Activated CD8-positive, alpha-beta memory T cell treated with anti-CD3 and anti-CD28 coated beads for 1 hour (primary cell): ENCODE measurements around the gene SLC49A4.
"Not testable (repeated sequence)": the region's sequence is repeated elsewhere in the genome, so short reads cannot be mapped to it uniquely, and the experiment has no call there.

Experiments used
- DNase-seq, 2 donors: peaks; one replicate each; pipeline ENCODE4 v3.0.0-alpha.2; 2020; ENCODE audit warnings: low read depth in 1 of 2; ENCODE audit errors: extremely low read depth in 1 of 2

SLC49A4 gene, protein sequence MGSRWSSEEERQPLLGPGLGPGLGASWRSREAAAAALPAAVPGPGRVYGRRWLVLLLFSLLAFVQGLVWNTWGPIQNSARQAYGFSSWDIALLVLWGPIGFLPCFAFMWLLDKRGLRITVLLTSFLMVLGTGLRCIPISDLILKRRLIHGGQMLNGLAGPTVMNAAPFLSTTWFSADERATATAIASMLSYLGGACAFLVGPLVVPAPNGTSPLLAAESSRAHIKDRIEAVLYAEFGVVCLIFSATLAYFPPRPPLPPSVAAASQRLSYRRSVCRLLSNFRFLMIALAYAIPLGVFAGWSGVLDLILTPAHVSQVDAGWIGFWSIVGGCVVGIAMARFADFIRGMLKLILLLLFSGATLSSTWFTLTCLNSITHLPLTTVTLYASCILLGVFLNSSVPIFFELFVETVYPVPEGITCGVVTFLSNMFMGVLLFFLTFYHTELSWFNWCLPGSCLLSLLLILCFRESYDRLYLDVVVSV

DNA sequence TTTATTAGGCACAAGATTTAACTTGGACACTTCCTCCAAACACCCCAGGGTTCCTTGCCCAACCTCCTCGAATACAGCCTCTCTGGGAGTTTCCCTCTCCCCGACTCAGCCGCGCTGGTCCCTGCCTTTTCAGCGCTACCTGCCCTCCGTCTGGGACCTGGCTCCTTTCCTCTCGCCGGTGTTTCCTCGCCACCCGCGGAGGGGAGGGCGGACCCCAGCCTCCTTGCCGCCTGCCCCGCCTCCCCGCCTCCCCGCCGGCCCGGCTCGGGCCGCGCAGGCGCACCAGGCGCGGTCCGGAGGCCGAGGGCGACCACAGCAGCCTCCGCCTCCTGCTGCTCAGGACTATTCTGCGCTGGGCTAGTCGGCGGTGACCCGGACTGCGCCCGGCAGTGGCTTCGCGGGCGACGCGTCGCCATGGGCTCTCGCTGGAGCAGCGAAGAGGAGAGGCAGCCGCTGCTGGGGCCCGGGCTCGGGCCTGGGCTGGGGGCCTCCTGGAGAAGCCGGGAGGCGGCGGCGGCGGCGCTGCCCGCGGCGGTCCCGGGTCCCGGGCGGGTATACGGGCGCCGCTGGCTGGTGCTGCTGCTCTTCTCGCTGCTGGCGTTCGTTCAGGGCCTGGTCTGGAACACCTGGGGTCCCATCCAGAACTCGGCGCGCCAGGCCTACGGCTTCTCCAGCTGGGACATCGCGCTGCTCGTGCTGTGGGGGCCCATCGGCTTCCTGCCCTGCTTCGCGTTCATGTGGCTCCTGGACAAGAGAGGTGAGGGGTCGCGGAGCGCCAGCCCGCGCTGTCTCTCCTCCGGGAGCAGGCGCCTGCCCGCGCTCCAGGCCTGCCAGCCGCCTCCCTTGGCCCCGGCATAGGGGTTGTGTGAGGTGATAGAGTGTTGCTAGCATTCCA, at the start of gene SLC49A4:
Gene SLC49A4 (plus strand): TSS at position 291 of the 895 bp plus-strand sequence. CDS start 124 bp downstream, at position 415.
- peak in 1 of 2 donors; percentile 54 for DNase-seq

DNA sequence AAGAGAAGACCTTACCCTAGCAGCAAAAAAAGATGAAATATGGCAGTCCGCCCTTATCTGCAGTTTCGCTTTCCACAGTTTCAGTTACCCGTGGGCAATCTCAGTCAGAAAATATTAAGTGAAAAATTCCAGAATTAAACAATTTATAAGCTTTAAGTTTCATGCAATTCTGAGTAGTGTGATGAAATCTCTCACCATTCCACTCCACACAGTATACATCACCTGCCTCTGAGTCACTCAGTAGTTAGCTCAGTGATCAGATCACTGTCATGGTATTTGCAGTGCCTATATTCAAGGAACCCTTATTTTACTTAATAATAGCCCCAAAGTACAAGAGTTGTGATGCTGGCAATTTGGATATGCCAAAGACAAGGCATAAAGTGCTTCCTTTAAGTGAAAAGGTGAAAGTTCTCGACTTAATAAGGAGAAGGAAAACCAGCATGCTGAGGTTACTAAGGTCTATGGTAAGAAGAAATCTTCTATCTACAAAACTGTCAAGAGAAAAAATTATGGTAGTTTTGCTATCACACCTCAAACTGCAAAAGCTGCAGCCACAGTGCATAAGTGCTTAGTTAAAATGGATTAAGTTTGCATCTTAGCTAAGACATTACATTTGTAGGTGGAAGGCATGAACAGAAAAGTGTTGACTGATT, 49.4 kb upstream of the SLC49A4 start:
- no peak for DNase-seq

DNA sequence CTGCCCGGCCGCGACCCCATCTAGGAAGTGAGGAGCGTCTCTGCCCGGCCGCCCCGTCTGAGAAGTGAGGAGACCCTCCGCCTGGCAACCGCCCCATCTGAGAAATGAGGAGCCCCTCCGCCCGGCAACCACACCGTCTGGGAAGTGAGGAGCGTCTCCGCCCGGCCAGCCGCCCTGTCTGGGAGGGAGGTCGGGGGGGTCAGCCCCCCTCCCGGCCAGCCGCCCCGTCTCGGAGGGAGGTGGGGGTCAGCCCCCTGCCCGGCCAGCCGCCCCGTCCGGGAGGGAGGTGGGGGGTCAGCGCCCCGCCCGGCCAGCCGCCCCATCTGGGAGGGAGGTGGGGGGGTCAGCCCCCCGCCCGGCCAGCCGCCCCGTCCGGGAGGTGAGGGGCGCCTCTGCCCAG, 47.6 kb upstream of the SLC49A4 start:
- DNase-seq = not testable (repeated sequence)

DNA sequence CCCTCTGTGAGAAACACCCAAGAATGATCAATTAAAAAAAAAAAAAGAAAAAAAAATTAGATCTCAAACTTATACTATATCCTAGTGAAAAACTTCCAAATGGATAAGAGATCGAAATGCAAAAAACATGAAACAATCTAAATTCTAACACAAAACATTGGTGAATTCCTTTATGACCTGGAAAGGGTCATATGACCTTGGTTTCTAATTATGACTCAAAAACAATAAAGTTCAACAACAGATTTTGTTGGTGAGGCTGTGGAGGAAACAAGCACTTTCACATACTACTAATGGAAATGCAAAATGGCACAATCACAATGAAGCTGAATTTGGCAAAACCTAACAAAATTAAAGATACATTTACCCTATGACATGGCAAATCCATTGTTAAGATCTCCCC, 46.5 kb upstream of the SLC49A4 start:
- DNase-seq = no peak

DNA sequence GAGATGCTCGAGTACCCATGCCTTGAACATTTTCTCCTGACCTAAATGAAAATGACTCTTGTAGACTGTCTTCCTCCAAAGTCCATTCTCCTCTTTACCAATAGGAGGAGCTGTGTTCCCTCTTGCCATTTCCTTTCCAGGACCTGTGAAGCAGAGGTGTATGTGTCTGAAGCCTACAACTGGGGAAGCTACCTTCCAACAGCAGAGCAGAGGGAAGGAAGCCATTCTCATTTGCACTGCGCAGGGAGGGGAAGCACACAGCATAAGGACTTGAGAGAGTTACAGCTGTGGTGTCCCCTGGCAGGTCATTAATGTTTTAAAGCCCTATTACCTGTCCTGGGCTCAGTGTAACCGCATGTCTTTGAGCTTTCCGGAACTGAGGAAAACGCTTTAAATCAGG, 39.9 kb upstream of the SLC49A4 start:
- DNase-seq = no peak

DNA sequence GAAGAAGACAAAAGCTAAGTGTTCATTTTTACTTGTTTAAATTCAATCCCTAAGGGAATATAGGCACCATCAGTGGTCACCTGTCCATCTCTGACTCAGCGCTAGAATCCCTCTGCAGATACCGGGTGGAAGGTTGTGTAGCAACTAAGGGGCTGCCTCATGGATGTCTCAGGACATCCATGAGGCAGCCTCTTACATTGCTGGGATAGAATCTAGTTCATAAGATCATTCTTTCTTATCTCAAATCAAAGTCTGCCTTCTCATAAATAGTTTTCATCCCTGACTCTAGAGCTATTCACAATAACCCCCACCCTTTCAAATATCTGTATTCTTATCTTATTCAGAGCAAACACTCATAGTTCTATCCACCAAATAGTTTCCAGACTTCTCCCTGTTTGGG, 39.4 kb upstream of the SLC49A4 start:
- DNase-seq = no peak

DNA sequence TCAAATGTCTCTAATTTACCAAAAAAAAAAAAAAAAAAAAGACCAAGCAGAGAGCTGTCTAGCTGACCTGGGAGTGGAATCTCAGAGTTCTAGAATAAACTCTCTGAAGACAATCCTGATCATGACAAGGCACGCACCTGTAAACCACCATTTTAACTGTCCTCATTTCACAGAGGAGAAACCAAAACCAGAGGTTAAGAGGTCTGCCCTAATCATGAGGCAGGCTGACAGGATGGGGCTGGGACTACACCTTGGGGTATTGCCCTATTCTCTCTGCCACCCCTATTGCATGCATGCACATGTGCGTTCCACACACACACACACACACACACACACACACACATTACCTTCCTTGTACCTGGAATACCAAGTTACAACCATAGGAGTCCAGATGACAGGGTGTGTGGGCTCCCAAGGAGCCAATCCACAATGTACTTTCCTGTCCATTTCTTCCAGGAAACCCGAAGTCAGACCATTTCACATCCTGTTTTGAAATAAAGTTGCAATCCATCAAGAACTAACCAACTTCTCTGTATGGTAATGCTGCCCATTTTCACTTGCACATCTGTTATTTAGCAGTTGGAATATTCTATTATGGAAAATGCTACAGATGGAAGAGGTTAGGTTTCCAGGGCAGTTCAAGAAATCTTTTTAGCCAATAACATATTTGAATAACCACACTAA, 35.9 kb upstream of the SLC49A4 start:
- no peak for DNase-seq

DNA sequence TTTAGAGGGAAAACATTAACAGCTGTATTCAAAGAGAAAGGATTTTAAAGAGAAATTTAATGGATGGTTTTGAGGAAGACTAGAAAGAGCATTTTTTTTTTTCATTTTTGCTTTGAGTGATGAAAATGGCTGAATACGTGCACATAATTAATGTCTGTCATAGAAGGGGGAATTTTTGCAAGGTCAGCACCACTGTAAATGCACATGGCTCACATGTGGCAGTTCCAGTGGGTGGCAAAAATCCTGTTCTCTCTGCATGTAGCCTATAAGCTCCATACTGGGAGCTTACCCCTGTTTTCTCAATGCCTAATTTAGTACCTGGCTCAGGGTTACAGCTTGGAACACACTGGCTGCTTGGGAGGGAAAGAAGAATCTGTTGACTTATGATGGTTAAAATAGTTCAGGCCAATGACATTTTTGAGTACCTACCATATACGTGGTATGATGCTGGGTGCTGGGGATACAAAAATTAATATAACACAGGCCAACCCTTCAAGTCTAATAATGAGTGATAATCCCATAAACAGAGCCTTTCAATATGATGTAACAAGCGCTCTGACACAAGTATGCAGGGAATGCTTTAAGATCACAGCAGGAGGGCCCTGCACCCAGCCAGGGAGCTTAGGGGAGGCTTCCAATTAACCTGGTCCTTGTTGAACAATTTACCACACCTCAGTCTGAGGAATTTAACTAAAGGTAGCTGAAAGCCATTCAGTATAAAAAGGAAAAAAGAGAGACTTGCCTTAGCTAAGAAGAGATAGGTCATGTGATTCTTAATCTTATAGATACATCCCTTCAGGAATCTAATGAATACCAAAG, 34.2 kb upstream of the SLC49A4 start:
- no peak for DNase-seq

DNA sequence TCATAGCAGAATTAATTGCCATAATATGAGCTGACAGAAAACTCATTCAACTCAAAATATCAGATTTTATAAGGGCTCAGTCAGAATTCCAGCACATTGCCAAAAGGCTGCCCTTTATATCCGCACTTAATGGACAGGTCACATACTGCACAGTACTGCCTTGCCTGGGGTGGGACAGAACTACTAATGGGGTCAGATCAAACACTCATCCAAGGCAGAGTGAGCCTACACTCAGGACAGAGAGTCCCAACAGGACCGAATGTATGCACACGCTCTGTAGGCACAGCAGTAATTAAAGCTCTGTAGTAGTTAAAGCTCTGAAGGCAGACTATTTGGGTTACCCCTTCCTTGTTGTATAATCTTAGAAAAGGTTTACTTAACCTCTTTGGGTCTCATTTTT, 28.4 kb upstream of the SLC49A4 start:
- no peak for DNase-seq

DNA sequence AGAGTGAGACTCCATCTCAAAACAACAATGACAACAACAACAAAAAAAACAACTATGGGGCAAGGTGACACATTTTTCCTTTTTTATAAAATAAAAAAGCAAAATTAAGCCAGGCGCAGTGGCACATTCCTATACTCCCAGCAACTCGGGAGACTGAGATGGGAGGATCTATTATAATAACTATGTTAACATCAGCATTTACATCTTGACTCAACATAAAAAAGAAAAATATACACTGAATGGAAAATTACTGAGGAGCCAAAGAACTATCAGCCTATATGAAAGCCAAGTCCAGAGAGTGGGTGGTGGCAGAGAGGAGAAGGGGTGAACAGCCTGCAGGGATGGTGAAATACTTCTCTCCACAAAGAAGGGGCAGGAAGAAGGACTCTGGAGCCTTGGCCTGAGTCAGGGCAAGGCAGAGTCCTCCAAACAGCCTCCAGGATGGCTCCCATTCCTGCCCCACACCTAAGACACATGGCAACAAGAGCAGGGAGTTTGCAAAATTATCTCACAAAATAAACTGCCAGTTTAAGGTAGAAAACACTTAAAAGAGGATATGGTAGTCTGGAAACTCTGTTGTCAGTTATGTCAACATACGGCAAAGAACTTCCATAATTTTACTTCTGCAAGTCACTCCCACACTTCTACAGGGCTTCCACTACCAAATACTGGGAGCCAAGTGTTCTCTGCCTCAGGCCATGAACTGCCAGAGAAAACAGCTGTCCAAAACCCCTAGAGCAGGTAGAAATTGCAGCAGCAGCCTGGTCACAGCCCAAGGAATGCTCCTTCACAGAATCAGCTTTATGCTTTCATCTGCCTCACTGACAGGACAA, 27.1 kb upstream of the SLC49A4 start:
- no peak for DNase-seq

DNA sequence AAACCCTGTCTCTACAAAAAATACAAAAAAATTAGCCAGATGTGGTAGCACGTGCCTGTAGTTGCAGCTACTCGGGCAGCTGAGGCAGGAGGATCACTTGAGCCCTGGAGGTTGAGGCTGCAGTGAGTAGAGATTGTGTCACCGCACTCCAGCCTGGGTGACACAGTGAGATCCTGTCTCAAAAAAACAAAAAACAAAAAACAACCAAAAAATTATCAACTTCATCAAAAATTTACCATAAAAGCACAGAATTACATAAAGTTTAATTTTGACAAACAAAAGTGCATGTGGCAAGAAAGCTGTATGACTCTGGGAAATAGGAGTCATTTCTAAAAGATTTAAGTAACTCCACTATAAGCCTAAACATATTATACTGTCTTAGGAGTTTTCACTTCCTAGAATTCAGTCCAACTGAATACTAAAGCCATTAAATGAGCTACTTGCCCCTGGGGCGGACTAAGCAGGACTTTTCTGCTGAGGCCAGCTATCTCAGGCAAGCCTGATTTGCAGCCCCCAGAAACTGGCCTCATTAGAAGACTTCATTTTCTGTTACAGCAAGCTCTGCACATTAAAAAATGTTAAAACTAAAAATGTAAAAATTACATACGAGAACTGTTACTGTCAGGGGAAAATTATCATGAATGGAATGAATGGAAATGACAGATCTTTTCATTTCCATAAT, 24.2 kb upstream of the SLC49A4 start:
- no peak for DNase-seq

DNA sequence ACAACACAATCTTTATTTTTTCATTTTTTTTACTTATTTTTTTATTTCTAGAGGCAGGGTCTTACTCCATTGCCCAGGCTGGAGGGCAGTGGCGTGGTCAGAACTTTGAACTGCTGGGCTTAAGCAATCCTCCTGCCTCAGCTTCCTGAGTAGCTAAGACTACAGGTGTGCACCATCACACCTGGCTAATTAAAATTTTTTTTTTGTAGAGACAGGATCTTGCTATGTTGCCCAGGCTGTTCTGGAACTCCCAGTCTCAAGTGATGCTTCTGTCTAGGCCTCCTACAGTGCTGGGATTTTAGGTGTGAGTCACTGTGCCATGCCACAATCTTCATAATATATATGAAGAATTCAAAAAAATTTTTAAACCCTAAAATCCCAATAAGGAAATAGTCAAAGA, 22.0 kb upstream of the SLC49A4 start:
- no peak for DNase-seq

DNA sequence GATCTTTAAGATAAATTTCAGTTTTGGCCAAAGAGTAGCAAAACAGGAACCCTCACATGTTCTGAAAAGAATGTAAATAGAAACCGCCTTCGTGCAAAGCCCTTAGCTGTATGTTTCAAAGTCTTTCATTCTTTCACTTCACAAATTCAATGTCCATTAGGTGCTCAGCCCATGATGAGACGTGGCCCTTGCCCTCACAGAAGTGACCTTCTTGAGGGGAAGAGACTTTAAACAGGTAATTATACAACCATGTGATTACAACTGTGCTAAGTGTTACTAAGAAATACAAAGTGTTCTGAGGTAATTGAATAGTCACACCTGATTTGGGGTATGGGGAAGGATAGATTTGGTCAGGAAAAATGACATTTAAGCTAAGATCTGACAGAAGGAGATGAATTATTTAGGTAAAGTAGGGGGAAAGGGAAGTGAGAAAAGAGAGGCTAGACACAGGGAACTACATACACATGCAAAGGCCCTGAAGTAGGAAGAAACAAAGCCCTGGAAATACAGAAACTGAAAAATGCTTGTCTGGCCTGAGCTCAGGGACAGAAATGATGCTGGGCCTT, 20.8 kb upstream of the SLC49A4 start:
- no peak for DNase-seq

DNA sequence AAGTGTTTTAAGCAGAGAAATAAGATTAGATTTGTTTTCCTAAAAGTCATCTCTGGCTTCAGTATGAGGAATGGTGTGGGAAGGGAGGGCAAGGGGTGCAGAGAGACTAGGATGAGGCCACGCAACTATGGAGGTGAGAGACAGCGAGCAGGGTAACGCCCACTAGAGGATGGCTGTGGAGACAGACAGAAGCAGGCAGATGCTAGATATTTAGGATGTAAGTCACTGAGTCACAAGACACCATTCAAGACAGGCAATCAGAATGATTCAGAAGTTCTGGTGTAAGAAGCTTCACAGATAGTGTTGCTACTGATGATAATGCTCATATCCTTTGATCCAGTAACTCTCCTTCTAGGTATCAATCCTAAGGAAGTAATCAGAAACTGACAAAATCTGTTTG, 20.3 kb upstream of the SLC49A4 start:
- no peak for DNase-seq

DNA sequence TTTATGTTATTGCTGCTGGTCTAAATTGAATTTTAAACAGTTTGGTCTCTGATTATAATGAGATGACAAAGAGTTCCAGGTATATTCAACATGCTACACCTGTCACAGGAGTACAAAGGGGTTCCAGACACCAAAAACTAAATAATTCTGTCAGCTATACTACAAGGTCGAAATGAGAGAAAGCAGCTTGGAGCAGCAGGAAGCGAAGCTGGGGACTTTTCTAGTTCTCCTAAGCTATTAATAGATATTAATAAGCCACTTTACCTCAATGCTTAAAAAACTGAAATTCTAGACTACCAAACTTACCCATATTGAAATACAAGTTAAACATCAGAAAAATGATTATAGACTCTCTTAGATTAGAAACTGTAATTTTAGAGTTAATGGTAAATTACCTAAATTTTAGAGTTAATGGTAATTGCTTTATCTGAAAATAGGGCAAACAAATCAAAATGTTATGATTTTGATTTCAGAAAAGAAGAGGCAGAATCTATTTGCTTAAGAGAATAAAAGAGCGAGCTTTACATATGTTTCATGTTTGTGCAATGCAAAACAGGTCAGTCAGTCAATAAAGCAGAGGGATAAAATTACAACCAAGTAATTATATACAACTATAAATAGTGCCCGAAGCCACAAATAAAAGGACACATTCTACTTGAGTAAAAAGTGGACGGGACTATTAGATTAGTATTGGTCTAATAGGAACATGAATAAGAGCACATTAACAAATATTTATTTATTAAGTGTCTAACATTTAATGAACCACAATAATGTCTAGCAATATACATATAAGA, 18.0 kb upstream of the SLC49A4 start:
- DNase-seq = no peak

DNA sequence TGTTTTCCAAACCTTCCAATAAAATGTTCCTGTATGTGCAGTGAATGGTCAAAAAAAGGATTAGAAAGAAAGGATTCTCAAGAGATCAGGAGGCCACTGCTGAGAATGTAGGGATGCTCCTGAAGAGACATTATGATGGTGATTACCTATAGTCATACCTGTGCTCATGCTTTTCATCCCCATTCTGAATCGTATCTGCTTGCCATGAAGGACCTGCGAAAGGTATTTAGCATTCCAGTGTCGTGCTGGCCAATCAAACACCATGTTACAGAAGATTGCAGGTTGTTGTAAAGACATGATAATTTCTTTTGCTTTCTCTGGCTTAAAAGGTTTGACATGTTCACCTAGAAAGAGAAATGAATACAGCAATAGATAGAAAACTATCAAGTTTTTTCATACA, 17.3 kb upstream of the SLC49A4 start:
- DNase-seq = no peak

DNA sequence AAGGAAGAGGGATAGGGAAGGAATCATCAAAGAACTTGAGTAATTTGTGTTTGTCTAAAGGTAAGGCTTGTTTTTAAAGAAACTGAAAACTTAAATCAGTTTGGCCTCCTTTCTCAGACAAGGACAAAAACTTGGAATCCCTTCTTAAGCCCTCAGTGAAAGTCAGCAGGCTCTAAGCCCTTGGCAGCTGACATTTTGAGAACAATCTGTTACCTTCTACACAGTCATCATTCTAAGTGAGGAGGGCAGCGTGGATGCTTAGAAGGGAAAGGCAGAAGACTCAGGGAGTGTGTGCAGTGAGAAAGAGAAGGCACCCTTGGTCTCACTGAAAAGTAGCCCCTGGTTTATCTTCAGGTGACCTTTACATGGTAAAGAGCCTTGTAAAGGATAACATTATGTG, 12.1 kb upstream of the SLC49A4 start:
- no peak for DNase-seq
